ENCODE measurements around the gene SPEM1.

Gene SPEM1

GRCh38 chr17:7425756-7426155, 5.6 kb downstream of the SPEM1 start:
- DNase-seq = no peak
- in situ Hi-C loops (cut with HindIII; ENCODE audit: low pct_ligation_motif_present, low sequenced_read_pairs) = no loop called here
- no peak overlapping the region for H3K27ac ChIP-seq
- H3K27me3 ChIP-seq (replicated peaks) = no peaks in the 10 kb centered on the region
- no peak overlapping the region for H3K4me3 ChIP-seq (ENCODE audit: low read depth, low read length)
- no peaks in the 10 kb centered on the region for H3K36me3 ChIP-seq (replicated peaks)
- no peak for TF ChIP-seq CTCF (IDR thresholded peaks at IDR 0.05; ENCODE audit: low read depth, low read length, missing control alignments)

GRCh38 chr17:7426203-7426863, 6.2 kb downstream of the SPEM1 start:
- Histone ChIP-seq H3K27me3 (replicated peaks) (no peaks in the 10 kb centered on the region), H3K27ac (no peak overlapping the region)
- in situ Hi-C loops (cut with HindIII; ENCODE audit: low pct_ligation_motif_present, low sequenced_read_pairs) = no loop called here

GRCh38 chr17:7426896-7427489, 6.9 kb downstream of the SPEM1 start:
- Histone ChIP-seq H3K36me3 (replicated peaks) (no peaks in the 10 kb centered on the region), H3K27me3 (replicated peaks) (no peaks in the 10 kb centered on the region), H3K27ac (no peak overlapping the region), H3K4me3 (ENCODE audit: low read depth, low read length) (no peak overlapping the region)
- no peak for DNase-seq
- in situ Hi-C loops (cut with HindIII; ENCODE audit: low pct_ligation_motif_present, low sequenced_read_pairs) = no loop called here
- TF ChIP-seq CTCF (IDR thresholded peaks at IDR 0.05; ENCODE audit: low read depth, low read length, missing control alignments) = no peak

More at GRCh38 chr17:7426203-7426863, 6.2 kb downstream of the SPEM1 start:
- H3K4me3 ChIP-seq (ENCODE audit: low read depth, low read length) = no peak overlapping the region
- no peak for DNase-seq
- no peaks in the 10 kb centered on the region for H3K36me3 ChIP-seq (replicated peaks)
- TF ChIP-seq CTCF (IDR thresholded peaks at IDR 0.05; ENCODE audit: low read depth, low read length, missing control alignments) = no peak

GRCh38 chr17:7427549-7427948, 7.4 kb downstream of the SPEM1 start:
- no peak for DNase-seq
- Histone ChIP-seq H3K27ac (no peak overlapping the region), H3K4me3 (ENCODE audit: low read depth, low read length) (no peak overlapping the region), H3K36me3 (replicated peaks) (no peaks in the 10 kb centered on the region), H3K27me3 (replicated peaks) (no peaks in the 10 kb centered on the region)
- in situ Hi-C loops (cut with HindIII; ENCODE audit: low pct_ligation_motif_present, low sequenced_read_pairs) = no loop called here
- no peak for TF ChIP-seq CTCF (IDR thresholded peaks at IDR 0.05; ENCODE audit: low read depth, low read length, missing control alignments)

GRCh38 chr17:7428557-7428956, 8.4 kb downstream of the SPEM1 start, which contains the start of gene SPEM3:
Gene SPEM3, plus strand, starts transcription at chr17:7428857. Its CDS starts 46 bp downstream, at chr17:7428903.
- no peak for DNase-seq
- Histone ChIP-seq H3K4me3 (ENCODE audit: low read depth, low read length) (no peak within 1 kb of the TSS), H3K36me3 (replicated peaks) (no peaks in the 10 kb centered on the region), H3K27me3 (replicated peaks) (no peaks in the 10 kb centered on the region), H3K27ac (no peak within 1 kb of the TSS)
- no peak for TF ChIP-seq CTCF (IDR thresholded peaks at IDR 0.05; ENCODE audit: low read depth, low read length, missing control alignments)
- in situ Hi-C loops (cut with HindIII; ENCODE audit: low pct_ligation_motif_present, low sequenced_read_pairs) = no loop called here

Measured in brain microvascular endothelial cell (primary cell).